K562 (cell line): ENCODE measurements around the gene LBH. TPM values are rescaled to one million over a fixed set of nuclear protein-coding genes. Genes with fewer than 3 reads are reported as not detected.

Experiments
- CBX5 ChIP-seq: IDR thresholded peaks from 2 replicates; pipeline ENCODE4 v1.6.1; 2014; ENCODE audit warnings: low read depth, borderline replicate concordance
- FOXA1 ChIP-seq: fragments of 450-650 bp; IDR thresholded peaks from 2 replicates; pipeline ENCODE4 v1.6.1; 2016; ENCODE audit warnings: mild to moderate bottlenecking, borderline replicate concordance
- GABPB2 ChIP-seq: fragments of 250-450 bp; sonication (Bioruptor Pico); conservative IDR thresholded peaks from 2 replicates; pipeline ENCODE4 v1.5.1; 2021; ENCODE audit warnings: mild to moderate bottlenecking
- HNRNPL ChIP-seq: fragments of 200-400 bp; formaldehyde crosslinking; IDR thresholded peaks from 2 replicates; pipeline ENCODE4 v1.6.1; 2017; ENCODE audit warnings: low read depth, mild to moderate bottlenecking, low read length
- MCM2 ChIP-seq: fragments of 450-650 bp; IDR thresholded peaks from 2 replicates; pipeline ENCODE4 v1.6.1; 2017; ENCODE audit warnings: low read depth, mild to moderate bottlenecking
- RCOR1 ChIP-seq, 2 experiments: IDR thresholded peaks; 2 replicates each; pipeline ENCODE4 v1.6.1; 2012; ENCODE audit warnings: low read depth in 2 of 2, low read length in 2 of 2, borderline replicate concordance in 1 of 2, improper control_type of control experiment in 1 of 2
- SMAD1 ChIP-seq: fragments of 150-350 bp; IDR thresholded peaks from 2 replicates; pipeline ENCODE4 v1.6.1; 2014; ENCODE audit warnings: low read length, low read depth; ENCODE audit not compliant: partially characterized antibody
- TBL1XR1 ChIP-seq, 2 experiments: IDR thresholded peaks; 2 replicates each; pipeline ENCODE4 v1.6.1; 2012; ENCODE audit warnings: improper control_type of control experiment in 2 of 2, low read length in 2 of 2, mild to moderate bottlenecking in 1 of 2
- TFAP4 ChIP-seq: sonication (generic); formaldehyde crosslinking; IDR thresholded peaks from 2 replicates; pipeline ENCODE4 v1.8.0; 2022; ENCODE audit warnings: missing genetic modification reagents, mild to moderate bottlenecking, moderate library complexity, borderline replicate concordance
- ZBTB26 ChIP-seq: fragments of 450-650 bp; formaldehyde crosslinking; IDR thresholded peaks from 2 replicates; pipeline ENCODE4 v1.4.0; 2022; ENCODE audit warnings: missing genetic modification characterization
- ZKSCAN3 ChIP-seq: fragments of 250-450 bp; sonication (Bioruptor Pico); IDR thresholded peaks from 2 replicates; pipeline ENCODE4 v1.4.0; 2020
- ZNF589 ChIP-seq: fragments of 200-800 bp; sonication (Bioruptor generic); IDR thresholded peaks from 2 replicates; pipeline ENCODE4 v1.6.1; 2016; ENCODE audit warnings: low read depth, missing genetic modification characterization, missing compliant biosample characterization
- ZNF644 ChIP-seq: fragments of 200-800 bp; sonication (Bioruptor generic); IDR thresholded peaks from 2 replicates; pipeline ENCODE4 v1.6.1; 2016; ENCODE audit warnings: low read depth, missing genetic modification characterization, missing compliant biosample characterization
- ZNF699 ChIP-seq: fragments of 250-450 bp; sonication (Bioruptor Pico); IDR thresholded peaks from 2 replicates; pipeline ENCODE4 v1.8.0; 2021; ENCODE audit warnings: mild to moderate bottlenecking, moderate library complexity; ENCODE audit not compliant: insufficient replicate concordance
- polyA plus RNA-seq, 8 experiments: library from polyadenylated mRNA; depleted of rRNA in 4 of 8; stranded (reverse) in 5 of 8; unstranded in 3 of 8; fragments of >200 nt; fragmentation: Nextera tagmentation in 2 of 8; fragmentation: Illumina TruSeq in 1 of 8; extraction: Ambion mirVana in 2 of 8; extraction: Trizol in 1 of 8; gene quantifications; 2 replicates each; pipeline versions ENCODE4 v1.2.1 to v1.2.3, GENCODE V29; 2011 to 2014; ENCODE audit warnings: inconsistent platforms in 1 of 8, missing spikeins in 1 of 8
- total RNA-seq, 7 experiments: library from RNA; depleted of rRNA in 6 of 7; stranded (reverse); fragments of >200 nt in 6 of 7; fragmentation: Illumina TruSeq in 2 of 7; extraction: Trizol in 2 of 7; gene quantifications; 2 replicates each; pipeline versions ENCODE4 v1.2.1 to v1.2.3, GENCODE V29; 2011 to 2021; ENCODE audit warnings: low replicate concordance in 1 of 7
- TF ChIP-seq, protein P1 (sequence below): fragments of 150-350 bp; conservative IDR thresholded peaks from 2 replicates; pipeline ENCODE4 v1.6.1; 2014; ENCODE audit warnings: low read length
- TF ChIP-seq, protein P2 (sequence below): fragments of 250-450 bp; sonication (Bioruptor Pico); IDR thresholded peaks from 2 replicates; pipeline ENCODE4 v1.5.0; 2020; ENCODE audit warnings: mild to moderate bottlenecking, borderline replicate concordance
- TF ChIP-seq, protein P3 (sequence below): fragments of 250-450 bp; sonication (Bioruptor Pico); IDR thresholded peaks from 2 replicates; pipeline ENCODE4 v1.4.0; 2020; ENCODE audit warnings: mild to moderate bottlenecking, moderate library complexity

The LBH gene
- total and polyA plus RNA-seq, 9 of the 15 experiments (the other 6 are each of a cell fraction or from before 2014, with no cell fraction given), result 3.1 to 13.4 (median 7.4) TPM

DNA sequence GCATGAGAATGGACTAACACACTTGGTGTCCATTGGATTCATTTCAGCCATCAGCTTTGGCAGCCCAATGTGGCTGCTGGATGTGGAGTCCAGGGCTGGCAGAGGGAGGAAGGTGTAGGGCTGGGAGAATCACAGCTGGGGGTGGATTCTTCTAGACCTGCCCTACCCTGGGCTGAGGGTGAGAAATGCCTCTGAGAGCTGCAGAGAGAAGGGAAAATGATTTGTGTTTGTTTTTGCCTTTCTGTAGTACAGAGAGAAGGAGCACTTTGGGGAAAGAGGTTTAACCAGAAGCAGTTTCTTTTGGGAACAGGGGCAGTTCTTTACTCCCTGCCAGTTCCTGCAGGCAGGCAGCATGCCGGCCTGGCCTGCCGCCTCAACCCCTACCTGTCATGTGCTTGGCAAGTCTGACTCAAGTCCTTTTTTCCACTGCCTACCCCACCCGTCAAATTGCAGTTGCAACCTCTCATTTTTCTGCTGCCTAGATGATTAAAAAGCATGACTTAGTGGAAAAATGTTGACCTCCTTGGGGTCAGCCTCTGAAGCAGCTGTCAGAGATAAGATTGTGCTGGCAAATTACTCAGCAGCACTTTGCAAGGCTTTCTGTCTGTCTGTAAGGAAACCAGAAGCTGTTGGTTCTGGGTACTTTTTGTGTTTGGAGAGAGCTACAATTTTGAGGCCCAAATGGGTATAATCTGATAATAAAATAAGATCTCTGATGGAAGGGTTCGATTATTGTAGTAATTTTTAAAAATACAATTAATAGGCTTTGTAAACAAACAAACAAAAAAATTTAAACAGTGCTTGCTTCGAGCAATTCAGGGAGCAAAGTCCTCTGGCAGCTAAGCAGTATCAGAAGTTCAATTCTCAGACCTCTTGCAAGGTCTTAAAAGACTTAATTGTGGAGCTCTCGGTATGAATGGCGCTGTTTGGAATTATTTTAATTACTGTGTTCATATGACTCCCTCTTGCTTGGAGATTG lies 21.7 kb downstream of the LBH start (continued):
- TF ChIP-seq, protein P1, sequence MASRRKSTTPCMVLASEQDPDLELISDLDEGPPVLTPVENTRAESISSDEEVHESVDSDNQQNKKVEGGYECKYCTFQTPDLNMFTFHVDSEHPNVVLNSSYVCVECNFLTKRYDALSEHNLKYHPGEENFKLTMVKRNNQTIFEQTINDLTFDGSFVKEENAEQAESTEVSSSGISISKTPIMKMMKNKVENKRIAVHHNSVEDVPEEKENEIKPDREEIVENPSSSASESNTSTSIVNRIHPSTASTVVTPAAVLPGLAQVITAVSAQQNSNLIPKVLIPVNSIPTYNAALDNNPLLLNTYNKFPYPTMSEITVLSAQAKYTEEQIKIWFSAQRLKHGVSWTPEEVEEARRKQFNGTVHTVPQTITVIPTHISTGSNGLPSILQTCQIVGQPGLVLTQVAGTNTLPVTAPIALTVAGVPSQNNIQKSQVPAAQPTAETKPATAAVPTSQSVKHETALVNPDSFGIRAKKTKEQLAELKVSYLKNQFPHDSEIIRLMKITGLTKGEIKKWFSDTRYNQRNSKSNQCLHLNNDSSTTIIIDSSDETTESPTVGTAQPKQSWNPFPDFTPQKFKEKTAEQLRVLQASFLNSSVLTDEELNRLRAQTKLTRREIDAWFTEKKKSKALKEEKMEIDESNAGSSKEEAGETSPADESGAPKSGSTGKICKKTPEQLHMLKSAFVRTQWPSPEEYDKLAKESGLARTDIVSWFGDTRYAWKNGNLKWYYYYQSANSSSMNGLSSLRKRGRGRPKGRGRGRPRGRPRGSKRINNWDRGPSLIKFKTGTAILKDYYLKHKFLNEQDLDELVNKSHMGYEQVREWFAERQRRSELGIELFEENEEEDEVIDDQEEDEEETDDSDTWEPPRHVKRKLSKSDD, result no peak
- TF ChIP-seq ZNF589 (CRISPR knock-in tag) (no peak), GABPB2 (CRISPR knock-in tag) (no peak), RCOR1 (IDR thresholded peaks at IDR 0.05; ENCODE audit: borderline replicate concordance in 1 of 2, low read depth in 2 of 2, low read length in 2 of 2) (peak; percentile 80 to 95; a peak in 3 of 4 replicates), CBX5 (0 out of 2 replicates have a peak, but pooled peaks have one; percentile 22), TFAP4 (CRISPR knock-in tag) (peak; percentile 92), SMAD1 (peak; percentile 25), FOXA1 (no peak), ZBTB26 (no peak), HNRNPL (no peak), ZKSCAN3 (no peak), ZNF644 (tag) (peak; percentile 67; the same call in 1 of the 2 replicates), TBL1XR1 (IDR thresholded peaks at IDR 0.05; ENCODE audit: low read length in 2 of 2) (peak; percentile 50 to 96; a peak in 3 of 4 replicates), ZNF699 (no peak), MCM2 (no peak)
- TF ChIP-seq, protein P2, sequence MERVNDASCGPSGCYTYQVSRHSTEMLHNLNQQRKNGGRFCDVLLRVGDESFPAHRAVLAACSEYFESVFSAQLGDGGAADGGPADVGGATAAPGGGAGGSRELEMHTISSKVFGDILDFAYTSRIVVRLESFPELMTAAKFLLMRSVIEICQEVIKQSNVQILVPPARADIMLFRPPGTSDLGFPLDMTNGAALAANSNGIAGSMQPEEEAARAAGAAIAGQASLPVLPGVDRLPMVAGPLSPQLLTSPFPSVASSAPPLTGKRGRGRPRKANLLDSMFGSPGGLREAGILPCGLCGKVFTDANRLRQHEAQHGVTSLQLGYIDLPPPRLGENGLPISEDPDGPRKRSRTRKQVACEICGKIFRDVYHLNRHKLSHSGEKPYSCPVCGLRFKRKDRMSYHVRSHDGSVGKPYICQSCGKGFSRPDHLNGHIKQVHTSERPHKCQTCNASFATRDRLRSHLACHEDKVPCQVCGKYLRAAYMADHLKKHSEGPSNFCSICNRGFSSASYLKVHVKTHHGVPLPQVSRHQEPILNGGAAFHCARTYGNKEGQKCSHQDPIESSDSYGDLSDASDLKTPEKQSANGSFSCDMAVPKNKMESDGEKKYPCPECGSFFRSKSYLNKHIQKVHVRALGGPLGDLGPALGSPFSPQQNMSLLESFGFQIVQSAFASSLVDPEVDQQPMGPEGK (CRISPR knock-in tag), result no peak
- TF ChIP-seq, protein P3, sequence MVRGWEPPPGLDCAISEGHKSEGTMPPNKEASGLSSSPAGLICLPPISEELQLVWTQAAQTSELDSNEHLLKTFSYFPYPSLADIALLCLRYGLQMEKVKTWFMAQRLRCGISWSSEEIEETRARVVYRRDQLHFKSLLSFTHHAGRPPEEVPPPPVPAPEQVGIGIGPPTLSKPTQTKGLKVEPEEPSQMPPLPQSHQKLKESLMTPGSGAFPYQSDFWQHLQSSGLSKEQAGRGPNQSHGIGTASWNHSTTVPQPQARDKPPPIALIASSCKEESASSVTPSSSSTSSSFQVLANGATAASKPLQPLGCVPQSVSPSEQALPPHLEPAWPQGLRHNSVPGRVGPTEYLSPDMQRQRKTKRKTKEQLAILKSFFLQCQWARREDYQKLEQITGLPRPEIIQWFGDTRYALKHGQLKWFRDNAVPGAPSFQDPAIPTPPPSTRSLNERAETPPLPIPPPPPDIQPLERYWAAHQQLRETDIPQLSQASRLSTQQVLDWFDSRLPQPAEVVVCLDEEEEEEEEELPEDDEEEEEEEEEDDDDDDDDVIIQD, result 0 out of 2 replicates have a peak, but pooled peaks have one; percentile 22
